GM12878 (cell line): ENCODE data around the gene RPL22L1. TPM values are rescaled to one million over a fixed set of nuclear protein-coding genes. Genes with fewer than 3 reads are reported as not detected.

Source experiments
- ATAC-seq: fragments of 200-7000 bp; cut with Tn5 transposase; 3 replicates; pipeline ENCODE4 v1.9.1; 2020; ENCODE audit warnings: mild to moderate bottlenecking, moderate library complexity
- BruUV-seq: library from RNA; stranded (reverse); fragments of 400-500 nt; replicated peaks from 2 replicates; lab custom pipeline; 2021; lab: Mats Ljungman, UMichigan
- CTCF ChIA-PET: fragments of 300-600 bp; sonication (Branson Sonifier 250); formaldehyde crosslinking; extraction: SDS; loops from one replicate; lab custom pipeline; 2021; ENCODE audit warnings: inconsistent platforms; lab: Yijun Ruan, JAX
- POLR2A ChIA-PET: fragments of 350-600 bp; formaldehyde crosslinking; extraction: SDS; loops from one replicate; lab custom pipeline; 2021; ENCODE audit warnings: inconsistent platforms; lab: Charles Lee
- RAD21 ChIA-PET: fragments of 300-600 bp; sonication (Branson Sonifier 250); formaldehyde crosslinking; loops from one replicate; lab custom pipeline; 2023; ENCODE audit warnings: antibody characterized with exemption; ENCODE audit not compliant: unreplicated experiment; lab: Charles Lee
- SMC1A ChIA-PET: fragments of 300-600 bp; sonication (Branson Sonifier 250); formaldehyde crosslinking; loops from one replicate; lab custom pipeline; 2023; ENCODE audit not compliant: unreplicated experiment, uncharacterized antibody; lab: Charles Lee
- DNase-seq: peaks from one replicate; pipeline ENCODE4 v3.0.0-alpha.2; 2011; ENCODE audit warnings: low read depth, low spot score
- FAIRE-seq: peaks from 3 replicates; lab custom pipeline; 2011; peaks lifted over from hg19 to GRCh38; lab: Jason Lieb, UNC
- H2AFZ ChIP-seq: 2 replicates; pipeline ENCODE4 v1.6.0; 2011; ENCODE audit warnings: low read depth, low read length, control low read depth; ENCODE audit not compliant: control insufficient read depth
- H3K27ac ChIP-seq: 2 replicates; pipeline ENCODE4 v1.5.1; 2011; ENCODE audit warnings: control low read depth; ENCODE audit not compliant: control insufficient read depth, insufficient read depth
- H3K27me3 ChIP-seq, 2 experiments: replicated peaks in 1 of 2; 2 replicates each; pipeline versions ENCODE4 v1.6.0 to v1.6.1; 2011; ENCODE audit warnings: low read length in 1 of 2; ENCODE audit not compliant: control insufficient read depth in 2 of 2, insufficient read depth in 2 of 2
- H3K36me3 ChIP-seq, 2 experiments: 2 replicates each; pipeline ENCODE4 v1.5.1; 2011; ENCODE audit warnings: low read length in 1 of 2; ENCODE audit not compliant: control insufficient read depth in 2 of 2, insufficient read depth in 2 of 2
- H3K4me1 ChIP-seq: 2 replicates; pipeline ENCODE4 v1.6.1; 2011; ENCODE audit warnings: mild to moderate bottlenecking, low read length, moderate library complexity, mixed read lengths; ENCODE audit not compliant: control insufficient read depth, insufficient read depth
- H3K4me2 ChIP-seq: 2 replicates; pipeline ENCODE4 v1.6.0; 2011; ENCODE audit warnings: control low read depth; ENCODE audit not compliant: control insufficient read depth, insufficient read depth
- H3K4me3 ChIP-seq: fragments of 200-600 bp; sonication (generic); 2 replicates; pipeline ENCODE4 v1.5.1; 2016
- H3K79me2 ChIP-seq: 2 replicates; pipeline ENCODE4 v1.6.0; 2011; ENCODE audit warnings: low read length; ENCODE audit not compliant: control insufficient read depth, insufficient read depth
- H3K9ac ChIP-seq: 2 replicates; pipeline ENCODE4 v1.8.0; 2011; ENCODE audit warnings: low read length, control low read depth, mixed read lengths; ENCODE audit not compliant: control insufficient read depth, insufficient read depth
- H3K9me3 ChIP-seq: replicated peaks from 3 replicates; pipeline ENCODE4 v1.5.1; 2011; ENCODE audit warnings: mild to moderate bottlenecking, low read length; ENCODE audit not compliant: control insufficient read depth, insufficient read depth
- H4K20me1 ChIP-seq: 2 replicates; pipeline ENCODE4 v1.6.0; 2011; ENCODE audit not compliant: control insufficient read depth, insufficient read depth
- CHD4 ChIP-seq: fragments of 200-600 bp; sonication (generic); IDR thresholded peaks from 2 replicates; pipeline ENCODE4 v1.6.1; 2016; ENCODE audit warnings: mild to moderate bottlenecking
- HCFC1 ChIP-seq: fragments of 150-350 bp; IDR thresholded peaks from 2 replicates; pipeline ENCODE4 v1.6.1; 2014; ENCODE audit warnings: low read length
- KDM1A ChIP-seq: fragments of 200-600 bp; sonication (generic); IDR thresholded peaks from 2 replicates; pipeline ENCODE4 v1.6.1; 2016; ENCODE audit warnings: borderline replicate concordance
- MEF2A ChIP-seq: IDR thresholded peaks from 2 replicates; pipeline ENCODE4 v1.6.1; 2011; ENCODE audit warnings: low read depth, mild to moderate bottlenecking, low read length, moderate library complexity; ENCODE audit not compliant: insufficient read depth
- POLR2AphosphoS5 ChIP-seq: IDR thresholded peaks from 2 replicates; pipeline ENCODE4 v1.6.1; 2011; ENCODE audit warnings: mild to moderate bottlenecking, low read length, inconsistent platforms
- PRDM15 ChIP-seq: fragments of 450-650 bp; formaldehyde crosslinking; IDR thresholded peaks from 2 replicates; pipeline ENCODE4 v1.4.0; 2020; ENCODE audit warnings: mild to moderate bottlenecking, moderate library complexity
- SP1 ChIP-seq: IDR thresholded peaks from one replicate; pipeline ENCODE4 v1.6.1; 2011; ENCODE audit warnings: low read depth, low read length
- SPI1 ChIP-seq: IDR thresholded peaks from 2 replicates; pipeline ENCODE4 v1.6.1; 2011; ENCODE audit warnings: low read depth, mild to moderate bottlenecking, low read length, moderate library complexity, borderline replicate concordance; ENCODE audit not compliant: insufficient read depth
- SREBF2 ChIP-seq: IDR thresholded peaks from 2 replicates; pipeline ENCODE4 v1.6.1; 2012; ENCODE audit warnings: mild to moderate bottlenecking, low read length
- SUPT20H ChIP-seq: IDR thresholded peaks from 2 replicates; pipeline ENCODE4 v1.6.1; 2011; ENCODE audit warnings: low read depth, mild to moderate bottlenecking, low read length, moderate library complexity, borderline replicate concordance; ENCODE audit not compliant: control insufficient read depth
- SUZ12 ChIP-seq: fragments of 200-600 bp; sonication (generic); IDR thresholded peaks from one replicate; pipeline ENCODE4 v1.6.1; 2018; ENCODE audit warnings: antibody characterized with exemption, mild to moderate bottlenecking; ENCODE audit not compliant: unreplicated experiment
- USF2 ChIP-seq: IDR thresholded peaks from 2 replicates; pipeline ENCODE4 v1.6.1; 2011; ENCODE audit warnings: low read depth, low read length, improper control_type of control experiment, borderline replicate concordance
- YY1 ChIP-seq: IDR thresholded peaks from 2 replicates; pipeline ENCODE4 v1.6.1; 2011; ENCODE audit warnings: low read depth, mild to moderate bottlenecking, low read length
- ZNF24 ChIP-seq: fragments of 450-650 bp; IDR thresholded peaks from 2 replicates; pipeline ENCODE4 v1.6.1; 2017; ENCODE audit warnings: antibody characterized with exemption, mild to moderate bottlenecking
- ZSCAN29 ChIP-seq: fragments of 450-650 bp; IDR thresholded peaks from 2 replicates; pipeline ENCODE4 v1.6.1; 2017; ENCODE audit warnings: mild to moderate bottlenecking, moderate library complexity
- WGBS: methylation state at CpG from one replicate; pipeline ENCODE4 v1.1.6; 2016; ENCODE audit warnings: low lambda C conversion rate; ENCODE audit not compliant: insufficient replicate concordance, insufficient coverage; ENCODE audit errors: missing lambda C conversion rate; 5-methylcytosine and 5-hydroxymethylcytosine counted together
- in situ Hi-C: fragments of 300-500 bp; cut with MboI; formaldehyde crosslinking; loops from 9 replicates; pipeline ENCODE4 v1.14.3; 2018; ENCODE audit warnings: mixed read lengths
- intact Hi-C: fragments of 100-400 bp; cut with micrococcal nuclease; formaldehyde crosslinking; loops from one replicate; pipeline ENCODE4 v1.14.2; 2022; ENCODE audit not compliant: unreplicated experiment
- polyA plus RNA-seq, 11 experiments: library from polyadenylated mRNA; depleted of rRNA in 4 of 11; unstranded in 6 of 11; stranded (reverse) in 5 of 11; fragments of >200 nt; fragmentation: Nextera tagmentation in 4 of 11; fragmentation: Illumina TruSeq in 1 of 11; extraction: Ambion mirVana in 4 of 11; extraction: Trizol in 1 of 11; gene quantifications; 1 replicate in 1 of 11; 2 replicates in 10 of 11; pipeline versions ENCODE4 v1.2.1 to v1.2.3, GENCODE V29; 2011 to 2016; ENCODE audit warnings: inconsistent platforms in 2 of 11, missing spikeins in 2 of 11, low read depth in 1 of 11
- total RNA-seq, 4 experiments: library from RNA; depleted of rRNA in 3 of 4; stranded (reverse); fragments of >200 nt in 3 of 4; fragmentation: Illumina TruSeq in 1 of 4; extraction: Trizol in 1 of 4; gene quantifications; 2 replicates each; pipeline versions ENCODE4 v1.2.1 to v1.2.3, GENCODE V29; 2013 to 2021

RPL22L1 gene
- total and polyA plus RNA-seq, 10 of the 15 experiments (the other 5 are each of a cell fraction or from before 2014, with no cell fraction given) = 203 to 803 (median 422) TPM

GRCh38 chr3:170835336-170835735 lies 34.7 kb downstream of the RPL22L1 start:
- H3K27me3 ChIP-seq = peaks cover 0 to 7% of the 10 kb centered on the region in 2 experiments; a peak in 2 of 4 replicates
- H3K4me2 ChIP-seq = no peak overlapping the region
- BruUV-seq = no TSS peak
- H3K27ac ChIP-seq = no peak overlapping the region
- H3K9ac ChIP-seq = no peak overlapping the region
- no peak overlapping the region for H3K4me3 ChIP-seq
- DNase-seq (no peak), ATAC-seq (no peak), FAIRE-seq (no peak)
- intact Hi-C loops = no loop called here
- CTCF ChIA-PET = interaction anchor here (1.4 to 1.5 kb wide), 2 partner anchors 13 to 23 kb away, joined by 3 to 5 read pairs; no protein-coding TSS in a partner anchor
- no peaks in the 10 kb centered on the region for H3K4me1 ChIP-seq
- no peaks in the 10 kb centered on the region for H4K20me1 ChIP-seq
- H2AFZ ChIP-seq = no peak overlapping the region
- TF ChIP-seq POLR2AphosphoS5 = no peak
- TF ChIP-seq ZSCAN29 = no peak
- no peak for TF ChIP-seq SPI1
- no peak for TF ChIP-seq PRDM15 (CRISPR knock-in tag)
- no peak for TF ChIP-seq USF2
- TF ChIP-seq SUZ12 = no peak
- no peak for TF ChIP-seq HCFC1
- no peak for TF ChIP-seq SREBF2
- no peak for TF ChIP-seq MEF2A
- no peak for TF ChIP-seq CHD4
- TF ChIP-seq SP1 = no peak
- TF ChIP-seq SUPT20H = no peak
- no peak for TF ChIP-seq KDM1A
- no peak for TF ChIP-seq YY1
- no peak for TF ChIP-seq ZNF24
- no peaks in the 10 kb centered on the region for H3K36me3 ChIP-seq
- SMC1A ChIA-PET = interaction anchor here (1.2 kb wide), 1 partner anchor 8 kb away, joined by 4 read pairs; no protein-coding TSS in a partner anchor
- POLR2A ChIA-PET = no interaction called here
- H3K79me2 ChIP-seq = no peaks in the 10 kb centered on the region
- in situ Hi-C loops = no loop called here
- WGBS = 0% methylated on average over 3 of the region's 3 CpGs
- H3K9me3 ChIP-seq = no peaks in the 10 kb centered on the region
- RAD21 ChIA-PET = no interaction called here
